ENCODE measurements around the gene IL20.

DNA sequence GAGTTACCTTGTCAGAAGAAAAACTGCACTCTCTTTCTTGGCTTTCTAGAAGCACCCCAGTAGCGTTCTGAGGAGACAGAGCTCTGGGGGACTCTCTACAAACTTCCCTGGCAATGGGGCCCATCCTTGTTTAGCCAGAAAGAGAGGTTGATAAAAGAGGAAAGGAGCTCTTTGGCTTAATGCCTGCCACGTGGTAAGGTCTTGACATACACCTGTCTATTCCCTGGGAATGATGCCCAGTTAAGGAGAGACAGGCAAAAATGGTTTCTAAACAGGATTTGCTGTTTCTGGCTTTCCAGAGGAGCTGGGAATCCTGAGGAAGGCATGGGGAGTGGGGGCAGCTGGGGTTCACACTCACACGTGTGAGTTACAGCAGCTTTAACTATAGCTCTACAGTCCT, 30.2 kb upstream of the IL20 start:
- no peak for TF ChIP-seq POLR2AphosphoS5 (IDR thresholded peaks at IDR 0.05; ENCODE audit: low read depth, low read length)
- TF ChIP-seq POLR2A (IDR thresholded peaks at IDR 0.05; ENCODE audit: low read depth, low read length) = no peak
